ENCODE data around the gene SAMSN1. TPM values are rescaled to one million over a fixed set of nuclear protein-coding genes. Genes with fewer than 3 reads are reported as not detected.
"Not testable (repeated sequence)": the region's sequence is repeated elsewhere in the genome, so short reads cannot be mapped to it uniquely, and the experiment has no call there.

The SAMSN1 gene
- polyA plus RNA-seq, 1 donor (not counting 4 experiments of a cell fraction or from before 2014, with no cell fraction given): not detected

- no peaks in the 10 kb centered on the region for H4K20me1 ChIP-seq (ENCODE audit: control insufficient read depth, extremely low read depth, insufficient read depth, low read length)
- TF ChIP-seq CTCF (optimal IDR thresholded peaks at IDR 0.05 in 1 of 3, IDR thresholded peaks at IDR 0.05 in 1 of 3, conservative IDR thresholded peaks at IDR 0.05 in 1 of 3; ENCODE audit: extremely low read depth in 1 of 3, insufficient read depth in 2 of 3, low read length in 3 of 3) (no peak), EZH2 (IDR thresholded peaks at IDR 0.05; ENCODE audit: low read length) (no peak)
- DNase-seq (ENCODE audit: low read depth, low spot score) (no peak), FAIRE-seq (no peak)
- no peaks in the 10 kb centered on the region for H3K9me3 ChIP-seq (ENCODE audit: control insufficient read depth, low read depth, low read length)
- no peak overlapping the region for H3K9ac ChIP-seq (ENCODE audit: control insufficient read depth, extremely low read depth, insufficient read depth, low read length)
- H3K27ac ChIP-seq (ENCODE audit: control insufficient read depth, insufficient read depth, low read length): no peak overlapping the region
- no peak overlapping the region for H2AFZ ChIP-seq (ENCODE audit: control insufficient read depth, low read length)
- no peaks in the 10 kb centered on the region for H3K36me3 ChIP-seq (ENCODE audit: control insufficient read depth in 2 of 2, extremely low read depth in 1 of 2, insufficient read depth in 2 of 2, low read length in 2 of 2)
- no peaks in the 10 kb centered on the region for H3K27me3 ChIP-seq (ENCODE audit: control insufficient read depth, extremely low read depth, insufficient read depth, low read length)
- no peaks in the 10 kb centered on the region for H3K9me1 ChIP-seq (ENCODE audit: control insufficient read depth, extremely low read depth, insufficient read depth, low read length)
- H3K4me2 ChIP-seq (ENCODE audit: control insufficient read depth, extremely low read depth, insufficient read depth, low read depth, low read length): no peak overlapping the region
- dilution Hi-C loops (cut with MboI; ENCODE audit: extremely low pct_ligation_motif_present, low sequenced_read_pairs): no loop called here
- H3K4me3 ChIP-seq (ENCODE audit: control insufficient read depth in 2 of 3, extremely low read depth in 1 of 3, insufficient read depth in 2 of 3, low read depth in 1 of 3, low read length in 3 of 3): no peak overlapping the region
- no peaks in the 10 kb centered on the region for H3K79me2 ChIP-seq (ENCODE audit: control insufficient read depth, insufficient read depth, low read length)
- no peaks in the 10 kb centered on the region for H3K4me1 ChIP-seq (ENCODE audit: control insufficient read depth, extremely low read depth, insufficient read depth, low read length)
Observed at GRCh38 chr21:14547834-14548513, 1.9 kb upstream of the SAMSN1 start.

- H3K9ac ChIP-seq (ENCODE audit: control insufficient read depth, extremely low read depth, insufficient read depth, low read length); H3K4me1 ChIP-seq (ENCODE audit: control insufficient read depth, extremely low read depth, insufficient read depth, low read length); H3K27ac ChIP-seq (ENCODE audit: control insufficient read depth, insufficient read depth, low read length); H3K9me3 ChIP-seq (ENCODE audit: control insufficient read depth, low read depth, low read length); H3K27me3 ChIP-seq (ENCODE audit: control insufficient read depth, extremely low read depth, insufficient read depth, low read length); dilution Hi-C loops (cut with MboI; ENCODE audit: extremely low pct_ligation_motif_present, low sequenced_read_pairs); H3K79me2 ChIP-seq (ENCODE audit: control insufficient read depth, insufficient read depth, low read length); H3K4me3 ChIP-seq (ENCODE audit: control insufficient read depth in 2 of 3, extremely low read depth in 1 of 3, insufficient read depth in 2 of 3, low read depth in 1 of 3, low read length in 3 of 3); H3K4me2 ChIP-seq (ENCODE audit: control insufficient read depth, extremely low read depth, insufficient read depth, low read depth, low read length); H4K20me1 ChIP-seq (ENCODE audit: control insufficient read depth, extremely low read depth, insufficient read depth, low read length); H2AFZ ChIP-seq (ENCODE audit: control insufficient read depth, low read length); DNase-seq (ENCODE audit: low read depth, low spot score); FAIRE-seq; H3K36me3 ChIP-seq (ENCODE audit: control insufficient read depth in 2 of 2, extremely low read depth in 1 of 2, insufficient read depth in 2 of 2, low read length in 2 of 2); H3K9me1 ChIP-seq (ENCODE audit: control insufficient read depth, extremely low read depth, insufficient read depth, low read length): not testable (repeated sequence)
Observed at GRCh38 chr21:14546719-14547118, 604 bp upstream of the SAMSN1 start.

GRCh38 chr21:14543983-14544382 lies 2.1 kb downstream of the SAMSN1 start:
- no peaks in the 10 kb centered on the region for H3K36me3 ChIP-seq (ENCODE audit: control insufficient read depth in 2 of 2, extremely low read depth in 1 of 2, insufficient read depth in 2 of 2, low read length in 2 of 2)
- H2AFZ ChIP-seq (ENCODE audit: control insufficient read depth, low read length): no peak overlapping the region
- no peak overlapping the region for H3K27ac ChIP-seq (ENCODE audit: control insufficient read depth, insufficient read depth, low read length)
- H3K4me2 ChIP-seq (ENCODE audit: control insufficient read depth, extremely low read depth, insufficient read depth, low read depth, low read length): no peak overlapping the region
- H3K4me1 ChIP-seq (ENCODE audit: control insufficient read depth, extremely low read depth, insufficient read depth, low read length): no peaks in the 10 kb centered on the region
- no peak for FAIRE-seq
- no peaks in the 10 kb centered on the region for H3K9me1 ChIP-seq (ENCODE audit: control insufficient read depth, extremely low read depth, insufficient read depth, low read length)
- no peaks in the 10 kb centered on the region for H4K20me1 ChIP-seq (ENCODE audit: control insufficient read depth, extremely low read depth, insufficient read depth, low read length)
- H3K9me3 ChIP-seq (ENCODE audit: control insufficient read depth, low read depth, low read length): no peaks in the 10 kb centered on the region
- TF ChIP-seq CTCF (optimal IDR thresholded peaks at IDR 0.05 in 1 of 3, IDR thresholded peaks at IDR 0.05 in 1 of 3, conservative IDR thresholded peaks at IDR 0.05 in 1 of 3; ENCODE audit: extremely low read depth in 1 of 3, insufficient read depth in 2 of 3, low read length in 3 of 3) (no peak), EZH2 (IDR thresholded peaks at IDR 0.05; ENCODE audit: low read length) (no peak)
- no peak for DNase-seq (ENCODE audit: low read depth, low spot score)
- H3K4me3 ChIP-seq (ENCODE audit: control insufficient read depth in 2 of 3, extremely low read depth in 1 of 3, insufficient read depth in 2 of 3, low read depth in 1 of 3, low read length in 3 of 3): no peak overlapping the region
- H3K27me3 ChIP-seq (ENCODE audit: control insufficient read depth, extremely low read depth, insufficient read depth, low read length): no peaks in the 10 kb centered on the region
- H3K79me2 ChIP-seq (ENCODE audit: control insufficient read depth, insufficient read depth, low read length): no peaks in the 10 kb centered on the region
- no peak overlapping the region for H3K9ac ChIP-seq (ENCODE audit: control insufficient read depth, extremely low read depth, insufficient read depth, low read length)
- dilution Hi-C loops (cut with MboI; ENCODE audit: extremely low pct_ligation_motif_present, low sequenced_read_pairs): no loop called here

All from keratinocyte (primary cell).